Activated CD4-positive, CD25-positive, alpha-beta regulatory T cell (primary cell): ENCODE results near the gene PAMR1.
A peak's percentile ranks its signal among the peaks of the same experiment; 100 is the strongest.

Source experiments
- DNase-seq, 4 experiments: peaks; one replicate each; lab custom pipeline; 2025; lab: John Stamatoyannopoulos, UW

PAMR1 gene

DNA sequence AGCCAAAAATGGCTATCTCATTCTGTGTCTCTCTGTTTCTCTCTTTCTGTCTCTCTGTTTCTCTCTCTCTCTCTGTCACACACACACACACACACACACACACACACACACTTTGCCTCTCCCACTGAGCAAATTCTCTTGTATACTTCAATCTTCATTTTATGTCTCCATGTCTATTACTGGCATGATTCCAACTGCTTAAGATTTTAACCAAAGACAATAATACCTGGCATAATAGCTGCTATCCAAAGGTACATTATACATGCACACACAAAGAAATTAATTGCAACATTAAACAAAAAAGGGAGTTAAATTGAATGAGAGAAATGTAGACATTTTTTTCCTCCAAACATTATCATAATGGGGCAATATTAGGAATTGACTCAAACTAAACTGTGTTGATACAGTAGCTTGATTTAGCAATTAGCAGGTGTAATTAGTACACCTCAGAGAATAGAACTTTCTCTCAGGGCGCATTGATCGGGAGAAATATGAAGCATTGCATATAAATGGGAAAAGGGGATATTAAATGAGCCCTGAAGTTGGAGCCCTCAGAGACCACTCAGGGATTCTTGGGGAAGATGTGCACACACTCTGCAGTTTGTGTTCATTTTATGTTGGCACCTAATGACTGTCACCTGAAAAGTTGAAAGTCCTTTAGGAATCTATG is 88.7 kb downstream of the PAMR1 start:
- DNase-seq: no peak

DNA sequence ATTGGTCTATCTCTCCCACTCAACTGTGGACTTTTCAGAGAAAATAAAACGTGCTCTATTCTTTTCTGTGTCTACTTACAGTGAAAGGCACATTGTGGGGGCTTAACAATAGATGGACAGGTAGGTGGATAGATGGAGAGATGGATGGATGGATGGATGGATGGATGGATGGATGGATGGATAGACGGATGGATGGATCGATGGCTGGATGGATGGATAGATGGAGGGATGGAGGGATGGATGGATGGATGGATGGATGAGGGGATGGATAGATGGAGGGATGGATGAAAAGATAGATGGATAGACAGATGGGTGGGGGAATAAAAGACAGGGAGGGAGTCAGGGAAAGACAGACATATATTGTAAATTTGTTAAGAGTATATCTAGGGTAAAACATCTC is 91.8 kb downstream of the PAMR1 start:
- DNase-seq: no peak

DNA sequence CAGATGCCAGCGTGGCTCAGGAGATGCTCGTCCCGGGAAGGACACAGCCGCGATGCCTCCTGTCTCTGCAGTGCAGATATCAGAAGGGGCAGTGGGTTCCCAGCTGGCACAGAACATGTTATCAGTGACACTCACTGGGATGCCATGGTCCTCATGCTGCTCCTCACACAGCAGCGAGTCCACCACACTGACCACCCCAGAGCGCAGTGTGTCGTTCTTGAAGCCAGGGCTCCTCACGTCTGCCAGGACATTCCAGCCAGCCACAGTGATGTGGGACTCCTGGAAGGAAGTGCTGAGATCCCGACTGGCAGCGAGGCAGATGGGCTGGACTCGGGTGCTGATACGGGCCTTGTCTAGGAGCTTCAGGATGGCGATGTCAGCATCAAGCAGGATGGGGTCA is 93.0 kb downstream of the PAMR1 start:
- no peak for DNase-seq

DNA sequence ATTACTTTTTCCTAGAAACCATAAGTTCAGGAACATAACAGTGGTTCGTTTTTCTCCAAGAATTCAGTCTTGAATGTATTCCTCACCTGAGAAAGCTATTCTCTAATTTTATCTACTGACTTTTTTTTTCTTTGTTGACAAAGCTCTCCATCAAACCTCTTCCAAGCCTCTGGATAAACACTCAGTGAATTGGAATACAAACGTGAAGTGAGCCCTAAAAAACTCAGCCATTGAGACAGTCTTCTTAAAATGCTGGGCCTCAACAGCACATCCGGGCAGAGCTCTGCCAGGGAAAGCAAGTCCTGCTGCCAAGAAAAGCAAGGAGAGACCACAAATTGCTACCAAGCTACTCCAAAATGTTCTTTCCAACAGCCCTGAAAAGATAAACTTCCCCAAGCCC is 98.3 kb downstream of the PAMR1 start:
- no peak for DNase-seq

DNA sequence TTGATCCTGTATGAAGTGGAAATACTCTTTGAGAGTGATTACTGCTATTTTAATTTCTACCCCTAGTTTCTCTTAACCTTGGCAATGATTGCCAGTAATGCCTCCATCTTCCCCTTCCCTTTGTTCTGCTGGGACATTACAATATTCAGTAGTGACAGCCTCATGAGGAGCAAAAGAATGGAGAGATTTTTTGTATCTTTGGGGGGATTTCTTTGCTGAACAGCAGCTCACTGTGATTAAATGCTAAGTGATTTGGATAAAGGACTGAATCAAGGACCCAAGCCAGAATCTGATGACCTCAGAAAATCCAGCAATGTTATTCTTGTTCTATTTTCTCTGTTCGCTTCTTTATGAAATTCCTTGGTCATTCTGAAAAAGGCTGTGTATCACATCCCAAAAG is 99.1 kb downstream of the PAMR1 start:
- no peak for DNase-seq

DNA sequence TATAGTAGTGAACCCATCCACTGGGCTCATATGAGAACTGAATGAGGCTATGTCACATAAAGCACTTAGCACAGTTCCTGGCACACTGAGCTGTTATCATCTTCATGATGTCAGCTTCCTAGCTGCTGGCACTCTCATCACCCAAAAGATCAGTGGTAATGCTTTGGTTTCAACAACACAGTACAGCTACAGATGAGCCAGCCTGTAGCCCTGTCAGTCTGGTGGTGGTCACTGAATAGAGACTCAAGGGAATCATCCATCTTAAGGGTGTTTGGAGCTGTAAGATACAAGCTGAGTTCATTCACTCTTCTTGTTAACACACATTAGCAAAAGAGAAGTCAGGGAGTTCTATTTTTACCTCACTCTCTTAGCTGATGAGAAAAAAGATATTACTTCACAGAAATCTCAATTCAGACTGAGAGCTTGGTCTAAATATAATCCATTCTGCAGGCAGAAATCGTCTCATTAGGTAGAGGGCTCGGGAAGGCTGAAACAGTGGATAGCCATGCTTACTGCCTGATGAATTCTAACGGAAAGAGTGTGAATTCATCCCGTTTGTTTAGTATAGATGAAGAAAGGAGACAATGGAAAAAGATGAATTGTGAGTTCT is 99.7 kb downstream of the PAMR1 start:
- no peak for DNase-seq

DNA sequence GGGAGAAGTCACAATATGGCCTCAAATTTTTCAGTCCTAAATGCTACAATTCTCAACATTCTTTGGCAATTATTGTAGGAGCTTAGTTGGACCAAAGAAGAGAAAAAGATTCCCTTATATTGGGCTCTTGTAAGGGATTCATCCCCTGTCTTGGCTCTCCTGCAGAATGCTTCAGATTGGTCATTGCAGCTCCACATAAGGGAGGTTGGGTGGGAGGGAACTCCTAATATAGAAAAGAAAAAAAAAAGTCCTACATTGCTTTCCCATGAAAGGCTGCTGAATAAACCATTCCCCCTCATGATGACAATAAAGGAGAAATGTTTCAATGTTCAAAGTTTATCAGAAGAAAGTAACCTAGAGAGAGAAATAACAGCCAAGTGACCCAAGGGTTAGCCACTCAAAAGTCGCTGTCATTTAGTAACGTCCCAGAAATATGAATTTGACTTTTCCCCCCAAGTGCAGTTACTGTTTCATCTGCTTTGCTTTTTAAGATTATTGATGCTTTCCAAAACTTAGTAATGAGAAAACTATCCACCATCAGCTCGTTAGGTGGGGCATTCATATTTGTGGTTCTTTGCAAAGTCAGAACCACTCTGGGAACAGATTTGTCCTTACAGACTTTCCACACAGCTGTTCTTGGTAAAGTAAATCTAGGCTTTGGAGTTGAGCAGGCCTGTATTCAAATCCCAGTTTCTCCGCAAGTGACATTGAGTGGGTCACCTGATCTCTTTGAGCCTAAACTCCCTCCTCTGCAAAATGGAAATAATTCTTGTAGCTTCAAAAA is 101.1 kb downstream of the PAMR1 start:
- DNase-seq: no peak

DNA sequence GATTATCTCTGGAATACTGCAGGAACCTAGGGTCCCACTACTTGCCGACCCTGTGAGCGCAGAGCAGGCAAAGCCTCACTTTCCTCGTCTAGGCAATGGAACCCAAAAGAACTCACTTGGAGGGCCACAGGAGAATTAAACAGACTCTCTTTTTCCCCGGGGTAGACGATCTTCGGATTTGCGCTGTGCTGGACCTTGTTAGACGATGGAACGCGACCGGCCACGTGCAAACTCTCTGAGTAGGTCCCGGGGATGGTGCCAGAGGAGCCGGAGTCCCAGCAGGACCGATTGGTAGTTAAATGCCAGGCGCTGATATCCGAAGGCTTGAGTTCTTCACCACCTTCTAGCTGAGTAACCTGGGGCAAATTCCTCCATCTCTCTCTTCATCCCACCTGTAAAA is 105.0 kb downstream of the PAMR1 start:
- no peak for DNase-seq

DNA sequence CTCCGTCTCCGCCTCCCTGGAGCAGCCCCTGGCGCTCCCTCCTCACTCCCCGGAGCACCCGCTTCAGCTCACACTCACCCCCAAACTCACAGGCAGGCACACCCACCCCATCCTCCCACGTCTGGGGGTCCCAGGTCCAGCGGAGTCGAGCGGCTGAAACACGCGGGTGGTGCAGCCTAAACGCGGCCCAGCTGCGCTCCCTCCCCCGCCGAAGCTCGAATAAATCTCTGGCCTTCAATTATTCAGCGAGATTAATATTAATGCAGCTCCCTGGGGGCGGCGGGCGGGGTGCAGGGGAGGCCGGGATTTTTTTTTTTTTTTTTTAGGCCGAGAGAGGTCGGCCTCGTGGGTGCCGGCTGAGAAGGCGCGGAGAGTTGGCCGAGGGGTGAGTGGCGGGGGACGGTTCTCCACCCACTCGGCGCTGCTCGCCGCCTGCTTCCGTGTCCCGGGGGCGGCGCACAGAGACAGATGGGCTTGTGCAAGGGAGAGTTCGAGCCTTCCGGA is 105.5 kb downstream of the PAMR1 start:
- no peak for DNase-seq

DNA sequence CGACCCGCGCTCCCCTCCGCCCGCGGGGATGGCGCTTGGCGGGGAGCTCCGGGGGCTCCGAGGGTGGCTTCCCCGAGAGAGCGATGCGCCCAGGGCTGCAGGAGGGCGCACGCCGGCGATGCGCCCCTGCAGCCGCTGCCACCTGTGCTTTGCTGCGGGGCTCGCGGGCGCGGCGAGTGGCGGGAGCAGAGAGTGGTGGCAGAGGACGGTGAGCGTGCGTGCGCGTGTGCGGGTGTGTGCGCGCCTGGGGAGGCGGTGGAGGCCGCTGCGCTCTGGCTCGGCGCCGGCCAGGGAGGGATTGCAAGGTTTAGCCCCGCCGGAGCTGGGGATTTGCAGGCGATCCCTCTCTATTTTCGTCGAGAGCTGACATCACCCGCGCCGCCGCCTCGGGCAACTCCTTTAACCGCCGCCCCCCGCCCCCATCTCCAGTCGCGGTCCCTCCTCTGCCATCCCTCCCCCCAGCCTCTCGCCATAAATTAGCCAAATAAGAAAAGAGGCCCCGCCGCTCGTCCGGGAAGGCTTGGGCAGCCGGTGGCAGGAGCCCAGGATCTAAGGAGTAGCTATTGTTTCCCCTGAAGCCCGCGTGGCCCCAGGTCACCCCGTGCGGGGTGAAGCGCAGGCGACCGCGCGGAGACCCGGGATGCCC is 106.1 kb downstream of the PAMR1 start, which contains the start of gene SLC1A2:
Gene SLC1A2 (minus strand): TSS at position 375 of the 646 bp plus-strand sequence. CDS start 592 bp downstream, outside the sequence.
- DNase-seq: no peak

DNA sequence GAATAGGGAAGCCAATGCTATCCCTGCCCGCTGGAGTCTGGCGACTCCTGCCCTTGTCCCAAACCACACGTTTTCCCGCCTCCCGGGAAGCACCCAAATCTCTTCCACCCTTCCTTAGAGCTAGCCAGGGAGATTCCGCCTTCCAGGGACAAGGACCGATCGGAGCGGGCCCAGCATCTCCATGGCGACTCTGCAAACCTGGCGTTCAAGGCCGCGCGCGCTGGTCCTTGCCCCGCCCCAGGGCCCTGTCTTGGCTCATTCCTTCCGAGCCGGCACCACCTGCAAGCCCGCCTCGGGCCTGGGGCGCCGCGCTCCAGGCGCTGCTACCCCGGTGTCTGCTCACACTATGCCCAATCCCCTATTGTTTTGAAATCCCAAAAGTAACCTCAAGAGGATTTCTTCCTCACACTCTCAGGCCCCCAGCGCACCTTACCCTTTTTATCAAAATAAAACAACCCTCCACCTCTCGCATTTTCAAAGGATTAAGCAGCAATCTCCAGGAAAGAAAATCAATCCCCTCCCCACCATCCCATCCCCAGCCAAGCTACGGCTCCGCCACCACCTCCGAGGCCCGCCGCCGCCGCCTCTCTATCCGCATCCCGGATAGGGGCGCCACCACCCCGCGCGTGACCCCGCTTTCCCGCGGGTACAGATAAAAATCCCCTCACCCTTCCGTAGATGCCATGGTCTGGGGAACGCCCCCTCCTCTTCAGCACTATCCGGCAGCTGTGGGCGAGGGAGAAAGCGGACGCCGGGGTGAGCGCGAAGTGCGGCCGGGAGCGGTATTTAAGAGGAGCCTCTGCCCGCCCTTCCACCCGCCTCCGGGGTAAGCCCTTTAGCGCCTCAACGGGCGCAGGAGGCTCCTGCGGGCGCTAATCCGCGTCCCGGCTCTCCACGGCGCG is 106.9 kb downstream of the PAMR1 start:
- DNase-seq: no peak

DNA sequence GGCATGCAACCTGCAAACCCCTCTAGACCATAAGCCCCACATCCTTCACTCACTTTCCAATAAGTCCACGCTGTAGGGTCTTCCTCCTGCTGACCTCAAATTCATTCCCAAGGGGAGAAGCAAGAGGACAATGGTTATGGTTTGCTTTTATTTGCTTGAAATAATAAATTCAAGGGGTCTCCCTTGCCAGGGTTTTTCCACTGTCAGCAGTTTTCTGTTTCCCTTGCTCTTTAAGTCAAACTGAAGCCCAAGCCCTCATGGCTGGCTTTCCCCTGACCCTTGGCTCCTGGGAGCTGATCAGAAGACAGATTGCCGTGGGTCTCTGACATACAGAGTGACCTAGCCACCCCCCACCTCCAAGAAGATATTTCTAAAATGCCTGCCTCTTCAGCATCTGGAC is 109.9 kb downstream of the PAMR1 start:
- DNase-seq: no peak

DNA sequence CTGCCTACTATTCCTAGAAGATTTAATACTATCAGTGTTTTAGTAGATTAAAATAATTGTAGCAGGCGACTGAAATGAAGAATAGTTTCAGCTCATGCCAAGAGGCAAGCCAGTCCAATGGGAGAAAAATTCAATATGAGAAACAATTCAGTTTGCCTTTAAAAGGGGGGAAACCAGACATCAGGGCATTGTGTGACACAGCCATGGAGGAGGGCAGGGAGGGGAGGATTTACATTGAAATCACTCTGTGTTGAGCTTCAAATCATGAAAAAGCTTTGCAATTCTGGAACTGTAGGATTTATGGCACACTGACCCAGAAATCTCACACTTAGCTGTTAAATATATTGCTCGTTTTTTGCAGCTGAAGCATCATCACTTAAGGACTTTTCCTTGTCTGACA is 110.6 kb downstream of the PAMR1 start:
- no peak for DNase-seq

DNA sequence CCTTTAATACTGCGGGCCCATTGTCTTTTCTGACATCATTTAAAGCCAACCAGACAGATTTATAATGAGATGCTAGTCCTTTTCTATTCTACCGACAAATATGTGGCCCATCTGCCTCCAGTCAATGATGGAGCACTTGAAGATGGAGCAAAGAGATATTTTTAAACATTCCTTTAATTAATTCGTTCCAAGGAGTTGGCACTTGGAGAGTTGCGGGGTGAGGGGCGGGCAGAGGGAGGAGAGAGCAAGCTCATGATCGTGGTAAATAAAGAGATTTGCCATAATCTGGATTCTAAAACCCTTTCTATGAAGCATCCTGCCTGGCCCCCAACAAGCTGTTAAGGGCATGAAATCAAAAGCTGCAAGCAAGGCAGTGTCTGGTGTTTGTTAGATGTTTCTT is 111.1 kb downstream of the PAMR1 start:
- no peak for DNase-seq

DNA sequence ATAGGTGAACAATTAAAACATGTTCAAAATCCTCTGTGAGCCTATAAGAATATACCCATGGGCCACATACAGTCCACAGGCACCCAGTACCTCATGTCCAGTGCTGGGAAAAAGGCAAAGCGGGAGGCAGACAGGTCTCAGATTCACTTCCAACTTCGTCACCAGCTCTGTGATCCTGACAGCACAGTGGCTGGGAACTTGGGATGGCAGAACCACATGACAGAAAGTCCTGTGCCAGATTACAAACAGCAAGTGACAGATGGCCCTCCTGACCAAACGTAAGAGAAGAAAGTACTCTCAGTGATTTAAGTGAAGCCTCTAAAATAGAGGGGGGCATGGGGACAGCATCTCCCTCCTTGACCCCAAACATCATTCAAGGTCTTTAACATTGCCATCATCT is 111.8 kb downstream of the PAMR1 start:
- DNase-seq: no peak

DNA sequence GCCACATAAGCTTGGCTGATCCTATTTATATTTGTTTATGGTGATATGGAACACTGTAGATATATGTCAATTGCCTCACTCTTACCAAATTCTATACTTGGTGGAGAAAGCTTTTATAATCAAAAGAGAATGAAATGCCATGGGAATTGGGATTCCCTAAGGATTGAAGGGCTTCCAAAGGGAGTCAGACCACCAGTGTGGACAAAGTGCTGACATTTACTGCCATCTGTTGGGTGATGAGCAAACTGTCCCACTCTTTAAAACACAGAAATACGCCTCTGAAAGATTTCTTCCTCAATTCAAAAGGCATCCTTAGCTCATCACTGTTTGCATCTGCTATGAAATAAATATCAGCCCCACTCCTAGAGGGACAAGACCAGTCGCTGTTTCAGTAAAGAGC is 113.1 kb downstream of the PAMR1 start:
- DNase-seq: no peak

DNA sequence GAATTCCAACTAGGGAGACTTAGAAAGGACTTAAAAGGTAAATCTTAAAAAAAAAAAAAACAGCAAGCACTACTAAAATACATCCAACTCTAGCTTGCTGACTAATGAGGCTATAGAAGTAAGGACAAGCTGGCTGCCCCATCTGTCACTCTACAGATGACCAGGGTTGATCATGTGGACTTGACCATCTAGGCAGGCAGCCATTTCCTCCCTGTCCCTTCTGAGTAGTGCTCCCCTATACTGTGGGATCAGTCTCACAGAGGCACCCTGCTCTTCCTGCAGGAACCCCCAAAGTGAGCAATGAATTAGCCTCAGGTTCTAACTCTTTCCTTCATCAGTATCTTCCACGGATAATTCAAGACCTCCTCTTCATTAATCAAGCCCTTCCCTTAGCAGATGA is 118.4 kb downstream of the PAMR1 start:
- no peak for DNase-seq

DNA sequence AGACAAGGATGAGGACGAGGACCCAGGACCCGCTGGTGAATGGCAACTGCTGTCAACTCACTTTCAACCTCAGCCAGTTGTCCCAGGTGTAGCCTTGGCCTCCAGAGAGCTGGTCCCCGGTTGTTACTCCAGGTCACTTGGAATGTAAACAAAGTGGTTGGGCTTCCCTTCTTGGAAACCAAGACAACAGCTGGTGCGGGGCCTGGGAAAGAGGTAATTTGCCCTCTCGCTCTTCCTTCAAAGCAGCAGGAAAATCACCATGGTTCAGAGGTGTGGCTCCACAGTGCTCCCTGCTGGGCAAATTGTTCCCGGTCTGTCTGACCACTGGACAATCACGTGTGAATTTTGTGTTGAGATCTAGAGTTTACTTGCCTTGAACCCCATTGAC is 121.0 kb downstream of the PAMR1 start:
- DNase-seq: peak in 1 of 4 experiments; percentile 7

DNA sequence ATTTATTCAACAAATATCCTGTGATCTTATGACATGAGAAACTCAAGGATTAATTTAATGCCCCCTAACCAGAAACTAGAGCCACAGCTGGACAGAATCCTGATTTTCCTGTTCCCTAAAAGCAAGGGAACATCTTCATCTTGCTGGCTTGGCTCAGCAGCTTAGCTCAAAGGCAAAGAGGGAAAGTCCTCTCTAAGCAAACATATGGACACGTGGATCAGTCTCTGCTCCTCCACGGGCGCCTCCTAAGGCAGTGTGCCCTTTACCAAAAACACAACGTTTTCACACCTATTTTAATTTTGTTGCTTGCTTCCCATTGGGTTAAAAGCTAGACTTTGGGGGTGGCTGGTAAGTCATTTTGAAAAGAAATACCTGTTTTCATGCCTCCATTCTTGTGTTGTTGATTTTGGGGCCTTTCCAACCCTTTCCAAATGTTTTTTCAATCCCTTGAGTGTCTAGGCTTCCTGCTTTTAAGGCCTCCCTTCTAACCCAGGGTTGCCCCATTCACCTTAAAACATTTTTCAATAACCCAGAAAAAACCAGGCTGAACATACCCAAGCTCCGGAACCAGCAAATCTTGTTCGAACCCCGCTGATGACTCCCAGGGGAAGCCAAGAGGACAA is 121.5 kb downstream of the PAMR1 start:
- no peak for DNase-seq

DNA sequence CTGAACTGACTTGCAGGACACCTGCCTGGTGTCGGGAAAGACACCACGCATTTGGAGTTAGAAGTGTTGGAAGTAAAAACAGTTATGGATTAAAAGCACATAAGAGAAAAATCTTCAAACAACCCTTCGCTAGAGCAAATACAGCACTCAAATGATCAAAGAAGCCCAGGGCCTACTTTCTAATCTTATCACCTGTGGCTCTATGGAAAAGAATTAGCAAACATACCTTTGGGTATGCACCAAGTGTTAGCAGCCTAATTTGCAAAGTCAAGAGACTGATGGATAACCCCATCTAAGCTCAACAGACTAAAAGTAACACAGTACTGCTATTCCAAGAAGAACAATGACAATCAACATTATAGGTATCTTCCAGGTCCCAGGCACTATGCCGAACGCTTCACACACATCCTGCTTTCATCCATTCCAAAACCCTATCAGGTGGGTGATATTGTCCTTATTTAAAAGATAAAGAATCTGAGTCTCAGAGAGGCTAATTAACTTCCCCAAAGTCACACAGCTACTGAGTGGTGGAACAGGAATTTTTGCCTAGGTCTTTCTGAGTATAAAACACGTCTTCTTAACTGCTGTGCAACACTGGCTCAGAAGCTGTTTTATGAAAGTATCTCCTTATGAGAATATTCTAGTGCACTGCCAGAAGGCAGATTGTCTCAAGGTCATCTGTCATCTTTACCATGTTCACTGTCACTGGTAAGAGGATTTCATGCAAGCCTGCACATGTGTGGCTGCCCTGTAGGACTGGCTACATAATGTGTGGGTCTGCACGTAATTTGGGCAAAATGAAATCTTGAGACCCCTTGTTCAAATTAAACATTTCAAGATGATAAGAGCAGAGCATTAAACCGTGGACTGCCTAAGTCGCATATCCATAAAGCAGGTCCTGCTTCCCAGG is 122.4 kb downstream of the PAMR1 start:
- DNase-seq: no peak
